GM12878 (cell line): ENCODE measurements around the gene PPP6R1. TPM values are rescaled to one million over a fixed set of nuclear protein-coding genes. Genes with fewer than 3 reads are reported as not detected.

Experiments used
- ATAC-seq: fragments of 200-7000 bp; cut with Tn5 transposase; 3 replicates; pipeline ENCODE4 v1.9.1; 2020; ENCODE audit warnings: mild to moderate bottlenecking, moderate library complexity
- BruUV-seq: library from RNA; stranded (reverse); fragments of 400-500 nt; replicated peaks from 2 replicates; lab custom pipeline; 2021; lab: Mats Ljungman, UMichigan
- CTCF ChIA-PET: fragments of 300-600 bp; sonication (Branson Sonifier 250); formaldehyde crosslinking; extraction: SDS; loops from one replicate; lab custom pipeline; 2021; ENCODE audit warnings: inconsistent platforms; lab: Yijun Ruan, JAX
- POLR2A ChIA-PET: fragments of 350-600 bp; formaldehyde crosslinking; extraction: SDS; loops from one replicate; lab custom pipeline; 2021; ENCODE audit warnings: inconsistent platforms; lab: Charles Lee
- RAD21 ChIA-PET: fragments of 300-600 bp; sonication (Branson Sonifier 250); formaldehyde crosslinking; loops from one replicate; lab custom pipeline; 2023; ENCODE audit warnings: antibody characterized with exemption; ENCODE audit not compliant: unreplicated experiment; lab: Charles Lee
- SMC1A ChIA-PET: fragments of 300-600 bp; sonication (Branson Sonifier 250); formaldehyde crosslinking; loops from one replicate; lab custom pipeline; 2023; ENCODE audit not compliant: unreplicated experiment, uncharacterized antibody; lab: Charles Lee
- DNase-seq: peaks from one replicate; pipeline ENCODE4 v3.0.0-alpha.2; 2011; ENCODE audit warnings: low read depth, low spot score
- FAIRE-seq: peaks from 3 replicates; lab custom pipeline; 2011; peaks lifted over from hg19 to GRCh38; lab: Jason Lieb, UNC
- H2AFZ ChIP-seq: 2 replicates; pipeline ENCODE4 v1.6.0; 2011; ENCODE audit warnings: low read depth, low read length, control low read depth; ENCODE audit not compliant: control insufficient read depth
- H3K27ac ChIP-seq: 2 replicates; pipeline ENCODE4 v1.5.1; 2011; ENCODE audit warnings: control low read depth; ENCODE audit not compliant: control insufficient read depth, insufficient read depth
- H3K27me3 ChIP-seq, 2 experiments: replicated peaks in 1 of 2; 2 replicates each; pipeline versions ENCODE4 v1.6.0 to v1.6.1; 2011; ENCODE audit warnings: low read length in 1 of 2; ENCODE audit not compliant: control insufficient read depth in 2 of 2, insufficient read depth in 2 of 2
- H3K36me3 ChIP-seq, 2 experiments: 2 replicates each; pipeline ENCODE4 v1.5.1; 2011; ENCODE audit warnings: low read length in 1 of 2; ENCODE audit not compliant: control insufficient read depth in 2 of 2, insufficient read depth in 2 of 2
- H3K4me1 ChIP-seq: 2 replicates; pipeline ENCODE4 v1.6.1; 2011; ENCODE audit warnings: mild to moderate bottlenecking, low read length, moderate library complexity, mixed read lengths; ENCODE audit not compliant: control insufficient read depth, insufficient read depth
- H3K4me2 ChIP-seq: 2 replicates; pipeline ENCODE4 v1.6.0; 2011; ENCODE audit warnings: control low read depth; ENCODE audit not compliant: control insufficient read depth, insufficient read depth
- H3K4me3 ChIP-seq: fragments of 200-600 bp; sonication (generic); 2 replicates; pipeline ENCODE4 v1.5.1; 2016
- H3K79me2 ChIP-seq: 2 replicates; pipeline ENCODE4 v1.6.0; 2011; ENCODE audit warnings: low read length; ENCODE audit not compliant: control insufficient read depth, insufficient read depth
- H3K9ac ChIP-seq: 2 replicates; pipeline ENCODE4 v1.8.0; 2011; ENCODE audit warnings: low read length, control low read depth, mixed read lengths; ENCODE audit not compliant: control insufficient read depth, insufficient read depth
- H3K9me3 ChIP-seq: replicated peaks from 3 replicates; pipeline ENCODE4 v1.5.1; 2011; ENCODE audit warnings: mild to moderate bottlenecking, low read length; ENCODE audit not compliant: control insufficient read depth, insufficient read depth
- H4K20me1 ChIP-seq: 2 replicates; pipeline ENCODE4 v1.6.0; 2011; ENCODE audit not compliant: control insufficient read depth, insufficient read depth
- ATF2 ChIP-seq: IDR thresholded peaks from 2 replicates; pipeline ENCODE4 v1.6.1; 2012; ENCODE audit warnings: low read length, inconsistent platforms
- ATF7 ChIP-seq: fragments of 450-650 bp; IDR thresholded peaks from 2 replicates; pipeline ENCODE4 v1.6.1; 2016; ENCODE audit warnings: low read depth, mild to moderate bottlenecking
- BCL11A ChIP-seq: IDR thresholded peaks from 2 replicates; pipeline ENCODE4 v1.6.1; 2011; ENCODE audit warnings: low read depth, low read length
- BRCA1 ChIP-seq: IDR thresholded peaks from 2 replicates; pipeline ENCODE4 v1.6.1; 2011; ENCODE audit warnings: low read depth, low read length, improper control_type of control experiment
- CBX3 ChIP-seq: fragments of 200-600 bp; sonication (generic); IDR thresholded peaks from 2 replicates; pipeline ENCODE4 v1.6.1; 2016; ENCODE audit warnings: low read depth, borderline replicate concordance
- ELK1 ChIP-seq: IDR thresholded peaks from 2 replicates; pipeline ENCODE4 v1.6.1; 2012; ENCODE audit warnings: low read depth, low read length, improper control_type of control experiment
- GATAD2B ChIP-seq: fragments of 450-650 bp; conservative IDR thresholded peaks from 2 replicates; pipeline ENCODE4 v1.6.1; 2017; ENCODE audit warnings: low read depth, mild to moderate bottlenecking, moderate library complexity
- MTA3 ChIP-seq: IDR thresholded peaks from 2 replicates; pipeline ENCODE4 v1.6.1; 2012; ENCODE audit warnings: low read length, inconsistent platforms, borderline replicate concordance
- NFIC ChIP-seq: IDR thresholded peaks from 2 replicates; pipeline ENCODE4 v1.6.1; 2012; ENCODE audit warnings: low read depth, mild to moderate bottlenecking, inconsistent platforms, low read length, moderate library complexity
- NR2C1 ChIP-seq: fragments of 450-650 bp; IDR thresholded peaks from 2 replicates; pipeline ENCODE4 v1.6.1; 2017; ENCODE audit warnings: antibody characterized with exemption, mild to moderate bottlenecking, moderate library complexity
- PAX8 ChIP-seq: fragments of 450-650 bp; IDR thresholded peaks from 2 replicates; pipeline ENCODE4 v1.6.1; 2017; ENCODE audit warnings: mild to moderate bottlenecking, moderate library complexity
- POLR2AphosphoS5 ChIP-seq: IDR thresholded peaks from 2 replicates; pipeline ENCODE4 v1.6.1; 2011; ENCODE audit warnings: mild to moderate bottlenecking, low read length, inconsistent platforms
- RAD21 ChIP-seq: IDR thresholded peaks from 2 replicates; pipeline ENCODE4 v1.6.1; 2011; ENCODE audit warnings: mild to moderate bottlenecking, low read depth, low read length, moderate library complexity; ENCODE audit not compliant: insufficient read depth
- REST ChIP-seq: IDR thresholded peaks from 2 replicates; pipeline ENCODE4 v1.6.1; 2012; ENCODE audit warnings: mild to moderate bottlenecking, low read depth, low read length
- SMAD1 ChIP-seq: fragments of 450-650 bp; IDR thresholded peaks from 2 replicates; pipeline ENCODE4 v1.6.1; 2018; ENCODE audit warnings: mild to moderate bottlenecking, low read depth; ENCODE audit not compliant: partially characterized antibody
- SMC3 ChIP-seq: IDR thresholded peaks from 2 replicates; pipeline ENCODE4 v1.6.1; 2011; ENCODE audit warnings: low read length, improper control_type of control experiment, borderline replicate concordance
- TAF1 ChIP-seq: IDR thresholded peaks from 2 replicates; pipeline ENCODE4 v1.6.1; 2011; ENCODE audit warnings: mild to moderate bottlenecking, low read depth, low read length, borderline replicate concordance
- USF1 ChIP-seq: IDR thresholded peaks from 2 replicates; pipeline ENCODE4 v1.6.1; 2011; ENCODE audit warnings: borderline replicate concordance, low read depth, mild to moderate bottlenecking, moderate library complexity, mixed read lengths, low read length; ENCODE audit not compliant: insufficient read depth; ENCODE audit errors: extremely low read length
- WGBS: methylation state at CpG from one replicate; pipeline ENCODE4 v1.1.6; 2016; ENCODE audit warnings: low lambda C conversion rate; ENCODE audit not compliant: insufficient replicate concordance, insufficient coverage; ENCODE audit errors: missing lambda C conversion rate; 5-methylcytosine and 5-hydroxymethylcytosine counted together
- in situ Hi-C: fragments of 300-500 bp; cut with MboI; formaldehyde crosslinking; loops from 9 replicates; pipeline ENCODE4 v1.14.3; 2018; ENCODE audit warnings: mixed read lengths
- intact Hi-C: fragments of 100-400 bp; cut with micrococcal nuclease; formaldehyde crosslinking; loops from one replicate; pipeline ENCODE4 v1.14.2; 2022; ENCODE audit not compliant: unreplicated experiment
- polyA plus RNA-seq, 11 experiments: library from polyadenylated mRNA; depleted of rRNA in 4 of 11; unstranded in 6 of 11; stranded (reverse) in 5 of 11; fragments of >200 nt; fragmentation: Nextera tagmentation in 4 of 11; fragmentation: Illumina TruSeq in 1 of 11; extraction: Ambion mirVana in 4 of 11; extraction: Trizol in 1 of 11; gene quantifications; 1 replicate in 1 of 11; 2 replicates in 10 of 11; pipeline versions ENCODE4 v1.2.1 to v1.2.3, GENCODE V29; 2011 to 2016; ENCODE audit warnings: inconsistent platforms in 2 of 11, missing spikeins in 2 of 11, low read depth in 1 of 11
- total RNA-seq, 4 experiments: library from RNA; depleted of rRNA in 3 of 4; stranded (reverse); fragments of >200 nt in 3 of 4; fragmentation: Illumina TruSeq in 1 of 4; extraction: Trizol in 1 of 4; gene quantifications; 2 replicates each; pipeline versions ENCODE4 v1.2.1 to v1.2.3, GENCODE V29; 2013 to 2021

Gene PPP6R1
- total and polyA plus RNA-seq, 10 of the 15 experiments (the other 5 are each of a cell fraction or from before 2014, with no cell fraction given), result 0.80 to 173 (median 63.7) TPM

GRCh38 chr19:55273978-55274707 is 15.3 kb upstream of the PPP6R1 start:
- Histone ChIP-seq H3K27ac (no peak overlapping the region), H3K4me2 (no peak overlapping the region), H2AFZ (no peak overlapping the region), H3K79me2 (no peaks in the 10 kb centered on the region), H3K27me3 (no peaks in the 10 kb centered on the region), H3K4me1 (peaks cover 29% of the 10 kb centered on the region), H3K9ac (no peak overlapping the region), H4K20me1 (no peaks in the 10 kb centered on the region), H3K4me3 (no peak overlapping the region), H3K9me3 (no peaks in the 10 kb centered on the region; the same call in 2 of the 3 replicates), H3K36me3 (peaks cover 0 to 3% of the 10 kb centered on the region in 2 experiments; a peak in 1 of 4 replicates)
- CTCF ChIA-PET, result no interaction called here
- no peak for DNase-seq
- intact Hi-C loops, result no loop called here
- SMC1A ChIA-PET, result interaction anchor here (1.2 kb wide), 1 partner anchor 19 kb away, joined by 4 read pairs; no protein-coding TSS in a partner anchor
- WGBS, result 95% methylated on average over 35 of the region's 36 CpGs
- RAD21 ChIA-PET, result no interaction called here
- FAIRE-seq, result no peak
- ATAC-seq, result no peak
- BruUV-seq, result no TSS peak
- POLR2A ChIA-PET, result no interaction called here
- in situ Hi-C loops, result no loop called here
- TF ChIP-seq GATAD2B (no peak), ATF2 (no peak), ATF7 (no peak), NR2C1 (no peak), NFIC (no peak), TAF1 (no peak), ELK1 (no peak), PAX8 (no peak), REST (no peak), RAD21 (no peak), USF1 (no peak), POLR2AphosphoS5 (no peak), MTA3 (no peak), SMC3 (no peak), BCL11A (no peak), CBX3 (no peak), SMAD1 (no peak), BRCA1 (no peak)
